ENCODE measurements around the gene ADAM19. TPM values are rescaled to one million over a fixed set of nuclear protein-coding genes. Genes with fewer than 3 reads are reported as not detected.
A peak's percentile ranks its signal among the peaks of the same experiment; 100 is the strongest.

The ADAM19 gene
- total RNA-seq, 3 donors from 2014 or later: 1.9 to 3.6 (median 3.5) TPM

DNA sequence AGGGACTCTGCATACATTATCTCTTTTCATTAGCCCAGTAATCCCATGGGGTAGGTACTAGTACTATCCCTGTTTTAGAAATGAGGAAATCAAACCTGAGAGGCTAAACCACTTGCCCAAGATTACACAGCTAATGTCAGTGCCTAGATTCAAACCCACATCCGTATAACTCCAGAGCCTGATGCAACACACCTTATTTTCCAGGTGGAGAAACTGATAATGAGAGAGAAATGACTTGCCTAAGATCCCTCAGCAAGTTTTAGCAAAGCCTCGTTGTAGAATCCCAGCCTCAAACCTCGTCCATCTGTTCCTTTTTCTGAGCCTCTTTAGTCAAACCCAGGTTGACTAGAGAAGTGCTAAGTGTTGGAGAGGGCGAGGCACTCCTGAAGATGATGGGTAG is 1.1 kb upstream of the ADAM19 start:
- Histone ChIP-seq H3K36me3 (no peaks in the 10 kb centered on the region), H3K27ac (no peak overlapping the region), H3K4me3 (no peak overlapping the region), H3K27me3 (peaks cover 0 to 19% of the 10 kb centered on the region in 2 donors), H3K4me1 (no peaks in the 10 kb centered on the region), H3K9me3 (no peaks in the 10 kb centered on the region)
- intact Hi-C loops (cut with DNase I; ENCODE audit: low total_unique reads): no loop called here
- no peak for DNase-seq (ENCODE audit: low spot score in 2 of 2)
- TF ChIP-seq CTCF (IDR thresholded peaks at IDR 0.05): no peak
- TF ChIP-seq POLR2A (IDR thresholded peaks at IDR 0.05): no peak
- no peak for TF ChIP-seq POLR2AphosphoS5 (IDR thresholded peaks at IDR 0.05)

- H3K4me1 ChIP-seq: no peaks in the 10 kb centered on the region
- H3K36me3 ChIP-seq: no peaks in the 10 kb centered on the region
- no peaks in the 10 kb centered on the region for H3K9me3 ChIP-seq
- no peak for DNase-seq (ENCODE audit: low spot score in 2 of 2)
- intact Hi-C loops (cut with DNase I; ENCODE audit: low total_unique reads): no loop called here
- peaks cover 0 to 19% of the 10 kb centered on the region in 2 donors for H3K27me3 ChIP-seq
- TF ChIP-seq CTCF (IDR thresholded peaks at IDR 0.05) (no peak), POLR2AphosphoS5 (IDR thresholded peaks at IDR 0.05) (no peak), POLR2A (IDR thresholded peaks at IDR 0.05) (no peak)
- H3K4me3 ChIP-seq: peak overlapping the region; percentile 62 to 82 (median 75)
- H3K27ac ChIP-seq: peak overlapping the region; percentile 42 to 71
Measured at GRCh38 chr5:157574456-157575380, 857 bp downstream of the ADAM19 start.

- Histone ChIP-seq H3K9me3 (no peaks in the 10 kb centered on the region), H3K27ac (no peak overlapping the region), H3K36me3 (no peaks in the 10 kb centered on the region), H3K4me3 (no peak overlapping the region), H3K4me1 (no peaks in the 10 kb centered on the region), H3K27me3 (peaks cover 0 to 19% of the 10 kb centered on the region in 2 donors)
- intact Hi-C loops (cut with DNase I; ENCODE audit: low total_unique reads): no loop called here
- DNase-seq (ENCODE audit: low spot score in 2 of 2): no peak
- no peak for TF ChIP-seq POLR2AphosphoS5 (IDR thresholded peaks at IDR 0.05)
- no peak for TF ChIP-seq POLR2A (IDR thresholded peaks at IDR 0.05)
- no peak for TF ChIP-seq CTCF (IDR thresholded peaks at IDR 0.05)
Measured at GRCh38 chr5:157571357-157571827, 4.2 kb downstream of the ADAM19 start.

DNA sequence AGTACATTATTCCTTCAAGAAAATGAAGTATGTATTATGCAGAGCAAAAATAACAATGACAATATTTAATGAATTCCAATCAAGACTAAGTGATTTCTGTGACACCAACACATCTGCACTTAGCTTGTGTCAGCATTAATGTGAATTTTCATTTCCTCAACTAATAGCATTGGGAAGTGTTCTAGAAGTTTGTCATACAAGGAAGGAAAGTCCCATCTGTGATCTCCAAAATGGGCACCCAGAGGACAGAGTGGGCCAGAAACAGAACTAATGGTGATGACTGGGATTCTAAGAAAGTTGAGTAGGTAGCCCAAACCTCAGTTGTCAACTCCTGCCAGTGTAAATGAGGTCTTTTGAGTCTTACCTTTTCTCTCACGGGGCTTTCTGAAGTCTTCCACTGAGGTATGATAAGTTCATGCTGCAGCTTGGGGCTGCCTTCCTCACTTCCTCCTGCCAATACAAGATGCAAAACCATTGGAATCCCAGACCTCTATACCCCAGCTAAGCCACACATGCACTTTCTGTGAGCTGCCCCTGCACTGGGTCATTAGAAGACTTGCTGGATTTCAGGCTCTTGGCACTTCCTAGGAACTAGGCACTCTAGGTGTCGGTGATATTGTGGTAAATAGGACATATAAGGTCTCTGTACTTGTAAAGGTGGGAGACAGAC is 4.9 kb downstream of the ADAM19 start:
- peaks cover 0 to 16% of the 10 kb centered on the region in 2 donors for H3K27me3 ChIP-seq
- intact Hi-C loops (cut with DNase I; ENCODE audit: low total_unique reads): no loop called here
- no peak overlapping the region for H3K4me3 ChIP-seq
- no peaks in the 10 kb centered on the region for H3K9me3 ChIP-seq
- no peaks in the 10 kb centered on the region for H3K36me3 ChIP-seq
- TF ChIP-seq POLR2A (IDR thresholded peaks at IDR 0.05): no peak
- TF ChIP-seq CTCF (IDR thresholded peaks at IDR 0.05): no peak
- no peak for TF ChIP-seq POLR2AphosphoS5 (IDR thresholded peaks at IDR 0.05)
- no peak overlapping the region for H3K27ac ChIP-seq
- no peak for DNase-seq (ENCODE audit: low spot score in 2 of 2)
- no peaks in the 10 kb centered on the region for H3K4me1 ChIP-seq

DNA sequence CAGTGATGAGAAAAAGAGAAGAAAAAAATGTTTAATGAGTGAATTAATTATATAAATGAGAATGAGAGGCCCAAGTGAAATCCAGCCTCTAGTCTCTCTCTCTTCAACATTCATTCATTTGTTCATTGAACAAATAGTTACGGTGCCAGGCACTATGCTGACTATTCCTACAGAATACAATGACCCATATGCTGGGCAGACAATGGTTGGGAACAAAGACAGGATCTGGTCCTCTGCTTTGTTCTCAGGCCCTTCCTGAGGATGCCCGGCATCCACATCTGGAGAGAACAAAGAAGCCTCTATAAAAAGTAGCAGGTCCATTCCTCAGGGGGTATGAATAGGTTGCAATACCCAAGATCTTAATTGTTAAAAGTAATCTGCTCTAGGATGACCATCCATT is 6.9 kb downstream of the ADAM19 start:
- Histone ChIP-seq H3K27me3 (no peaks in the 10 kb centered on the region), H3K36me3 (no peaks in the 10 kb centered on the region), H3K4me1 (no peaks in the 10 kb centered on the region), H3K27ac (no peak overlapping the region), H3K9me3 (no peaks in the 10 kb centered on the region), H3K4me3 (no peak overlapping the region)
- DNase-seq (ENCODE audit: low spot score in 2 of 2): no peak
- intact Hi-C loops (cut with DNase I; ENCODE audit: low total_unique reads): no loop called here
- no peak for TF ChIP-seq POLR2AphosphoS5 (IDR thresholded peaks at IDR 0.05)

Data from breast epithelium (tissue), 4 donors.